Astrocyte (in vitro differentiated cells and primary cell): ENCODE data around the gene ACAP3. TPM values are rescaled to one million over a fixed set of nuclear protein-coding genes. Genes with fewer than 3 reads are reported as not detected.

Experiments used
- DNase-seq: peaks from one replicate; pipeline ENCODE4 v3.0.0-alpha.2; 2010; ENCODE audit warnings: low read depth
- FAIRE-seq: peaks from 2 replicates; lab custom pipeline; 2011; peaks lifted over from hg19 to GRCh38; lab: Jason Lieb, UNC
- H2AFZ ChIP-seq: 2 replicates; pipeline ENCODE4 v1.6.0; 2012; ENCODE audit warnings: low read depth, low read length, inconsistent platforms
- H3K27ac ChIP-seq: 2 replicates; pipeline ENCODE4 v1.5.1; 2011; ENCODE audit warnings: low read depth, low read length, inconsistent platforms
- H3K27me3 ChIP-seq: 2 replicates; pipeline ENCODE4 v1.6.0; 2011; ENCODE audit warnings: low read length, inconsistent platforms; ENCODE audit not compliant: insufficient read depth
- H3K36me3 ChIP-seq: 2 replicates; pipeline ENCODE4 v1.5.1; 2011; ENCODE audit warnings: low read length, inconsistent platforms; ENCODE audit not compliant: insufficient read depth
- H3K4me1 ChIP-seq: 2 replicates; pipeline ENCODE4 v1.5.1; 2011; ENCODE audit warnings: low read length, inconsistent platforms; ENCODE audit not compliant: insufficient read depth
- H3K4me2 ChIP-seq: 2 replicates; pipeline ENCODE4 v1.6.0; 2012; ENCODE audit warnings: low read length, inconsistent platforms
- H3K4me3 ChIP-seq: 2 replicates; pipeline ENCODE4 v1.5.1; 2011; ENCODE audit warnings: low read depth, mild to moderate bottlenecking, low read length, inconsistent platforms; ENCODE audit not compliant: insufficient read depth
- H3K79me2 ChIP-seq: 2 replicates; pipeline ENCODE4 v1.6.0; 2012; ENCODE audit warnings: mild to moderate bottlenecking, low read length, inconsistent platforms; ENCODE audit not compliant: insufficient read depth
- H3K9ac ChIP-seq: 2 replicates; pipeline ENCODE4 v1.6.0; 2012; ENCODE audit warnings: mild to moderate bottlenecking, low read length, inconsistent platforms
- H3K9me3 ChIP-seq: 2 replicates; pipeline ENCODE4 v1.5.1; 2012; ENCODE audit warnings: low read depth, mild to moderate bottlenecking, low read length, inconsistent platforms; ENCODE audit not compliant: insufficient read depth
- H4K20me1 ChIP-seq: 2 replicates; pipeline ENCODE4 v1.6.0; 2012; ENCODE audit warnings: low read length, inconsistent platforms; ENCODE audit not compliant: insufficient read depth
- H3K27ac Mint-ChIP-seq: one replicate; pipeline ENCODE4 v1.8.0; 2021; ENCODE audit warnings: mild to moderate bottlenecking, mixed read lengths; ENCODE audit not compliant: unreplicated experiment
- H3K27me3 Mint-ChIP-seq: one replicate; pipeline ENCODE4 v1.8.0; 2021; ENCODE audit warnings: low read depth, mixed read lengths; ENCODE audit not compliant: unreplicated experiment
- H3K36me3 Mint-ChIP-seq: one replicate; pipeline ENCODE4 v1.8.0; 2021; ENCODE audit warnings: low read depth, mixed read lengths; ENCODE audit not compliant: unreplicated experiment
- H3K4me1 Mint-ChIP-seq: one replicate; pipeline ENCODE4 v1.8.0; 2021; ENCODE audit warnings: low read depth, mixed read lengths; ENCODE audit not compliant: unreplicated experiment
- H3K4me3 Mint-ChIP-seq: one replicate; pipeline ENCODE4 v1.8.0; 2021; ENCODE audit warnings: mild to moderate bottlenecking, moderate library complexity, mixed read lengths; ENCODE audit not compliant: unreplicated experiment
- H3K9me3 Mint-ChIP-seq: one replicate; pipeline ENCODE4 v1.8.0; 2021; ENCODE audit warnings: mild to moderate bottlenecking, mixed read lengths; ENCODE audit not compliant: unreplicated experiment
- CTCF ChIP-seq: IDR thresholded peaks from 2 replicates; pipeline ENCODE4 v1.5.1; 2011; ENCODE audit warnings: low read depth, mild to moderate bottlenecking, inconsistent platforms, low read length, moderate library complexity; ENCODE audit not compliant: insufficient read depth
- EZH2 ChIP-seq: IDR thresholded peaks from 2 replicates; pipeline ENCODE4 v1.6.1; 2012; ENCODE audit warnings: mild to moderate bottlenecking, low read length, inconsistent platforms; ENCODE audit not compliant: insufficient read depth
- total RNA-seq: library from RNA; stranded (reverse); gene quantifications from 2 replicates; pipeline ENCODE4 v1.2.1, GENCODE V29; 2021

ACAP3 gene
- total RNA-seq, 1 donor from 2014 or later, result 64.0 TPM

GRCh38 chr1:1279028-1279427 is 28.7 kb downstream of the ACAP3 start:
- Histone ChIP-seq H3K9ac (no peak overlapping the region), H3K27me3 (no peaks in the 10 kb centered on the region), H3K4me2 (no peak overlapping the region), H4K20me1 (no peaks in the 10 kb centered on the region), H3K27ac (no peak overlapping the region), H2AFZ (no peak overlapping the region), H3K79me2 (no peaks in the 10 kb centered on the region), H3K9me3 (no peaks in the 10 kb centered on the region), H3K36me3 (no peaks in the 10 kb centered on the region), H3K4me1 (peaks cover 23% of the 10 kb centered on the region), H3K4me3 (no peak overlapping the region)
- Mint-ChIP-seq H3K27ac (no peak overlapping the region), H3K36me3 (no peaks in the 10 kb centered on the region), H3K9me3 (no peaks in the 10 kb centered on the region), H3K4me3 (no peak overlapping the region), H3K4me1 (peaks cover 15% of the 10 kb centered on the region), H3K27me3 (no peaks in the 10 kb centered on the region)
- DNase-seq (no peak), FAIRE-seq (no peak)
- no peak for TF ChIP-seq EZH2
- TF ChIP-seq CTCF, result no peak

GRCh38 chr1:1278620-1279019 is 29.1 kb downstream of the ACAP3 start:
- FAIRE-seq (no peak), DNase-seq (no peak)
- TF ChIP-seq CTCF, result no peak
- no peak for TF ChIP-seq EZH2
- Mint-ChIP-seq H3K4me1 (peaks cover 15% of the 10 kb centered on the region), H3K36me3 (no peaks in the 10 kb centered on the region), H3K27me3 (no peaks in the 10 kb centered on the region), H3K27ac (no peak overlapping the region), H3K4me3 (no peak overlapping the region), H3K9me3 (no peaks in the 10 kb centered on the region)
- Histone ChIP-seq H3K27ac (no peak overlapping the region), H3K4me3 (no peak overlapping the region), H3K9me3 (no peaks in the 10 kb centered on the region), H4K20me1 (no peaks in the 10 kb centered on the region), H3K4me2 (no peak overlapping the region), H3K27me3 (no peaks in the 10 kb centered on the region), H3K9ac (no peak overlapping the region), H3K36me3 (no peaks in the 10 kb centered on the region), H2AFZ (no peak overlapping the region), H3K79me2 (peaks cover under 1% of the 10 kb centered on the region), H3K4me1 (peaks cover 23% of the 10 kb centered on the region)

- H2AFZ ChIP-seq, result no peak overlapping the region
- peaks cover 27% of the 10 kb centered on the region for H3K4me1 Mint-ChIP-seq
- no peaks in the 10 kb centered on the region for H3K27me3 ChIP-seq
- H3K27ac Mint-ChIP-seq, result peak overlapping the region; percentile 54
- H3K9me3 Mint-ChIP-seq, result no peaks in the 10 kb centered on the region
- H3K4me3 ChIP-seq, result no peak overlapping the region
- peak overlapping the region; percentile 43 for H3K27ac ChIP-seq
- H4K20me1 ChIP-seq, result peaks cover 23% of the 10 kb centered on the region
- peak overlapping the region; percentile 55 for H3K4me2 ChIP-seq
- no peak for FAIRE-seq
- H3K4me1 ChIP-seq, result peaks cover 36% of the 10 kb centered on the region
- TF ChIP-seq EZH2, result no peak
- TF ChIP-seq CTCF, result no peak
- H3K27me3 Mint-ChIP-seq, result no peaks in the 10 kb centered on the region
- H3K36me3 ChIP-seq, result no peaks in the 10 kb centered on the region
- peak overlapping the region; percentile 83 for H3K4me3 Mint-ChIP-seq
- peak; percentile 64 for DNase-seq
- H3K79me2 ChIP-seq, result peaks cover 28% of the 10 kb centered on the region
- H3K9me3 ChIP-seq, result no peaks in the 10 kb centered on the region
- H3K36me3 Mint-ChIP-seq, result peaks cover 2% of the 10 kb centered on the region
- H3K9ac ChIP-seq, result peak overlapping the region; percentile 31
Measured at GRCh38 chr1:1275836-1276235, 31.9 kb downstream of the ACAP3 start.
